GM12864 (cell line): ENCODE results near the gene HUNK.

Experiments
- DNase-seq: peaks from one replicate; pipeline ENCODE4 v3.0.0-alpha.2; 2011; ENCODE audit warnings: low read depth
- H3K4me3 ChIP-seq: 2 replicates; pipeline ENCODE4 v1.5.1; 2011; ENCODE audit warnings: mild to moderate bottlenecking, low read depth, low read length, control low read depth
- TF ChIP-seq, protein P1 (sequence below): IDR thresholded peaks from 2 replicates; pipeline ENCODE4 v1.5.1; 2011; ENCODE audit warnings: low read depth, mild to moderate bottlenecking, moderate library complexity, low read length, control low read depth, inconsistent platforms; ENCODE audit errors: missing control alignments

HUNK gene

GRCh38 chr21:32004291-32004690 is 131.5 kb downstream of the HUNK start:
- no peak overlapping the region for H3K4me3 ChIP-seq
- TF ChIP-seq, protein P1, sequence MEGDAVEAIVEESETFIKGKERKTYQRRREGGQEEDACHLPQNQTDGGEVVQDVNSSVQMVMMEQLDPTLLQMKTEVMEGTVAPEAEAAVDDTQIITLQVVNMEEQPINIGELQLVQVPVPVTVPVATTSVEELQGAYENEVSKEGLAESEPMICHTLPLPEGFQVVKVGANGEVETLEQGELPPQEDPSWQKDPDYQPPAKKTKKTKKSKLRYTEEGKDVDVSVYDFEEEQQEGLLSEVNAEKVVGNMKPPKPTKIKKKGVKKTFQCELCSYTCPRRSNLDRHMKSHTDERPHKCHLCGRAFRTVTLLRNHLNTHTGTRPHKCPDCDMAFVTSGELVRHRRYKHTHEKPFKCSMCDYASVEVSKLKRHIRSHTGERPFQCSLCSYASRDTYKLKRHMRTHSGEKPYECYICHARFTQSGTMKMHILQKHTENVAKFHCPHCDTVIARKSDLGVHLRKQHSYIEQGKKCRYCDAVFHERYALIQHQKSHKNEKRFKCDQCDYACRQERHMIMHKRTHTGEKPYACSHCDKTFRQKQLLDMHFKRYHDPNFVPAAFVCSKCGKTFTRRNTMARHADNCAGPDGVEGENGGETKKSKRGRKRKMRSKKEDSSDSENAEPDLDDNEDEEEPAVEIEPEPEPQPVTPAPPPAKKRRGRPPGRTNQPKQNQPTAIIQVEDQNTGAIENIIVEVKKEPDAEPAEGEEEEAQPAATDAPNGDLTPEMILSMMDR: no peak

DNA sequence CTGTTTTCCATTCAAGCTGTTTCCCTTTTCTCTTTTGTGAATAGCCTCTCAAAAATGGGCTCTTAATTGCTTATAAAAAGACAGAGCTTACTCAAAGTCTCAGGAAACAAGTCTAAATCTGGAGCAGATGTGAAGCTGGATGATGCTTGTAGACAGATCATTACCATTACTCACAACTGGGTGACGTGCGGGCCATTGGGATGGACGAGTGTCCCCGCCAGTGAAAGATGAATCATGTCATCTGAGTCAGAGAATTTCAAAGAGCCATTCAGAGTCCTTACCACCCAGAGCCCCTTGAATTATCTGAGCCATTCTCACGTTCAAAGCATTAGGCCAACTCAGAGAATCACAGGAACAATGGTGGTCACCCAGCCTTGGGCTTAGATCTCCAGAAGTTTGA is 134.6 kb downstream of the HUNK start:
- no peak overlapping the region for H3K4me3 ChIP-seq
- DNase-seq: no peak
- TF ChIP-seq, protein P1: no peak

More at GRCh38 chr21:32004291-32004690, 131.5 kb downstream of the HUNK start:
- no peak for DNase-seq

DNA sequence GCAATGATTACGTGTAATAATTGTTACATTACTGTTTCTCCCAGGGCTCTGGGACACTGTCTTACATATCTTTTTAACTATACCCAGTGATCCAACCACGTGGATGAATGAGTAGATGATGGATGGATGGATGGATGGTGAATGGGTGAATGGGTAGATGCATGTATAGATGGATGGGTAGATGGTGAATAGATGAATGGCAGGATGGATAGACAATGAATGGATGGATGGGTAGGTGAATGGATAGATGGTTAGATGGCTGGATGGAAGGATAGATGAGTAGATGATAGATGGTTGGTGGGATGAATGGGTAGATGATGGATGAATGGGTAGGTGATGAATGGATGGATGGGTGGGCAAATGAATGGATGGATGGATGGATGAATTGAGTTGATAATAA is 135.9 kb downstream of the HUNK start:
- H3K4me3 ChIP-seq: no peak overlapping the region
- DNase-seq: no peak
- TF ChIP-seq, protein P1: no peak

DNA sequence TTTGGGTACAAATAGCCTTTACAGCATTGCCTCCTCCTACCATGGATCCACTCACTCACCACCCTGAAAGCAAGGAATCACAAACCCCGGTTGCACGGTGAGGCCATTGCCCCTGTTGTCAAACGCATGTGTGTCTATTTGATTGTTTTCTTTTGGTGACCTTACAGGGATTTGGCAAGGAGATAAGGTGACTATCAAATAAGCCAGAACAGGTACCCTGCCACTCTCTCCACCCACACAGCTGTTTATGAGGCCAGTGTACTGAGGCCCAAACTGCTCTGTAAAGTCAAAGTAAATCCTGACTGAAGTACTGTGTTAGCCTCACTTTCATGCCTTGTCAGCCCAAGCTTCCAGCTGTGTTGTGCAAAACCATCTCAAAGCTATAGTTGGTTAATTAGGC is 136.4 kb downstream of the HUNK start:
- TF ChIP-seq, protein P1: no peak
- no peak overlapping the region for H3K4me3 ChIP-seq
- no peak for DNase-seq

- TF ChIP-seq, protein P1: no peak
- H3K4me3 ChIP-seq: no peak overlapping the region
- DNase-seq: no peak
Observed at GRCh38 chr21:32015461-32016139, 142.8 kb downstream of the HUNK start.

- TF ChIP-seq, protein P1: no peak
- no peak for DNase-seq
- H3K4me3 ChIP-seq: no peak overlapping the region
Observed at GRCh38 chr21:32018381-32018780, 145.6 kb downstream of the HUNK start.

- TF ChIP-seq, protein P1: no peak
- no peak overlapping the region for H3K4me3 ChIP-seq
- DNase-seq: no peak
Observed at GRCh38 chr21:32020564-32020963, 147.7 kb downstream of the HUNK start.
